ENCODE data around the gene AFF4.
A peak's percentile ranks its signal among the peaks of the same experiment; 100 is the strongest.
"Not testable (repeated sequence)": the region's sequence is repeated elsewhere in the genome, so short reads cannot be mapped to it uniquely, and the experiment has no call there.

AFF4 gene

GRCh38 chr5:132887283-132887682 is 76.2 kb downstream of the AFF4 start:
- DNase-seq = no peak

- no peak for DNase-seq
Observed at GRCh38 chr5:132886064-132886823, 77.2 kb downstream of the AFF4 start.

- DNase-seq = no peak
Observed at GRCh38 chr5:132884548-132884947, 78.9 kb downstream of the AFF4 start.

GRCh38 chr5:132883261-132883834 is 80.1 kb downstream of the AFF4 start:
- peak; percentile 35 for DNase-seq

GRCh38 chr5:132877938-132878337 is 85.5 kb downstream of the AFF4 start:
- no peak for DNase-seq

- no peak for DNase-seq
Observed at GRCh38 chr5:132877466-132877865, 86.0 kb downstream of the AFF4 start.

- no peak for DNase-seq
Observed at GRCh38 chr5:132876020-132876759, 87.2 kb downstream of the AFF4 start.

GRCh38 chr5:132873930-132874271 is 89.5 kb downstream of the AFF4 start:
- DNase-seq = no peak

GRCh38 chr5:132873119-132873929 is 90.1 kb downstream of the AFF4 start, which contains the start of gene LEAP2:
TSS of gene LEAP2 (plus strand) at chr5:132873668. CDS start at chr5:132873695, 27 bp downstream.
- DNase-seq = no peak

- DNase-seq = no peak
Observed at GRCh38 chr5:132872788-132873118, 90.7 kb downstream of the AFF4 start.

GRCh38 chr5:132871459-132872284 is 91.8 kb downstream of the AFF4 start:
- DNase-seq = no peak

GRCh38 chr5:132870801-132871200 is 92.6 kb downstream of the AFF4 start:
- DNase-seq = no peak

GRCh38 chr5:132868754-132869153 is 94.7 kb downstream of the AFF4 start:
- no peak for DNase-seq

GRCh38 chr5:132867046-132867451 is 96.4 kb downstream of the AFF4 start:
- DNase-seq = no peak

GRCh38 chr5:132866342-132867045 is 96.9 kb downstream of the AFF4 start, which contains the start of the genes GDF9 and UQCRQ:
TSS of gene GDF9 (minus strand) at chr5:132866469. CDS start at chr5:132864533, 1,936 bp downstream.
TSS of gene UQCRQ (plus strand) at chr5:132866642. CDS start at chr5:132866882, 240 bp downstream.
- peak; percentile 95 for DNase-seq

- no peak for DNase-seq
Observed at GRCh38 chr5:132865668-132866341, 97.6 kb downstream of the AFF4 start.

- no peak for DNase-seq
Observed at GRCh38 chr5:132860742-132861141, 102.7 kb downstream of the AFF4 start.

GRCh38 chr5:132859889-132860437 is 103.5 kb downstream of the AFF4 start:
- DNase-seq = no peak

- DNase-seq = no peak
Observed at GRCh38 chr5:132856011-132856410, 107.4 kb downstream of the AFF4 start.

- DNase-seq = not testable (repeated sequence)
Observed at GRCh38 chr5:132854992-132855391, 108.4 kb downstream of the AFF4 start.
